Naive thymus-derived CD8-positive, alpha-beta T cell (primary cell): ENCODE data around the gene EID2. TPM values are rescaled to one million over a fixed set of nuclear protein-coding genes. Genes with fewer than 3 reads are reported as not detected.

ENCODE experiments used
- ATAC-seq, 2 donors: fragments of 150-1000 bp; cut with Tn5 transposase in 1 of 2; sonication (Bioruptor Pico), chemical (Tn5 transposase) in 1 of 2; 1 replicate in 1 of 2; 2 replicates in 1 of 2; pipeline ENCODE4 v1.10.0; 2021; ENCODE audit warnings: mild to moderate bottlenecking in 2 of 2, moderate library complexity in 2 of 2
- POLR2A ChIA-PET: fragments of 350-600 bp; sonication (Branson Sonifier 250); formaldehyde crosslinking; loops from one replicate; lab custom pipeline; 2021; ENCODE audit warnings: antibody characterized with exemption; lab: Charles Lee
- DNase-seq, 10 donors: peaks; one replicate each; pipeline versions ENCODE4 v3.0.0 to v3.0.0-alpha.2; 2020 to 2022
- H3K27ac Mint-ChIP-seq, 10 donors: one replicate each; pipeline ENCODE4 v1.8.0; 2020 to 2022; ENCODE audit warnings: mild to moderate bottlenecking in 10 of 10, mixed read lengths in 10 of 10, moderate library complexity in 4 of 10, inconsistent platforms in 1 of 10
- H3K27me3 Mint-ChIP-seq, 5 donors: one replicate each; pipeline ENCODE4 v1.8.0; 2021 to 2022; ENCODE audit warnings: mixed read lengths in 5 of 5
- H3K36me3 Mint-ChIP-seq, 3 donors: one replicate each; pipeline ENCODE4 v1.8.0; 2020 to 2022; ENCODE audit warnings: mixed read lengths in 3 of 3, mild to moderate bottlenecking in 2 of 3, inconsistent platforms in 1 of 3
- H3K4me1 Mint-ChIP-seq, 4 donors: one replicate each; pipeline ENCODE4 v1.8.0; 2021 to 2022; ENCODE audit warnings: mixed read lengths in 4 of 4
- H3K4me3 Mint-ChIP-seq, 10 donors: one replicate each; pipeline ENCODE4 v1.8.0; 2020 to 2022; ENCODE audit warnings: mild to moderate bottlenecking in 10 of 10, mixed read lengths in 10 of 10, moderate library complexity in 6 of 10, inconsistent platforms in 1 of 10
- H3K9me3 Mint-ChIP-seq, 9 donors: one replicate each; pipeline ENCODE4 v1.8.0; 2020 to 2022; ENCODE audit warnings: mixed read lengths in 9 of 9, mild to moderate bottlenecking in 3 of 9, inconsistent platforms in 1 of 9, moderate library complexity in 1 of 9
- polyA plus RNA-seq, 3 donors: library from polyadenylated mRNA; unstranded; fragments of 300-500 nt; fragmentation: Illumina TruSeq; gene quantifications; one replicate each; pipeline ENCODE4 v1.2.3, GENCODE V29; 2021
- total RNA-seq, 8 experiments: library from RNA in 2 of 8; stranded (reverse) in 2 of 8; gene quantifications; one replicate each; pipeline ENCODE4 v1.2.3 and lab custom pipeline; 2021 to 2026

The EID2 gene
- total and polyA plus RNA-seq, 5 experiments from 2014 or later: 19.8 to 37.1 (median 21.2) TPM

GRCh38 chr19:39514840-39515550 lies 25.0 kb downstream of the EID2 start, which contains the start of gene SELENOV:
TSS of gene SELENOV (plus strand) at chr19:39515139. CDS start at chr19:39515213, 74 bp downstream.
- peaks cover 16 to 54% (median 33%) of the 10 kb centered on the region in 5 donors for H3K27me3 Mint-ChIP-seq
- POLR2A ChIA-PET: interaction anchor here (1.0 to 1.2 kb wide), 2 partner anchors 9 to 79 kb away, joined by 3 to 4 read pairs; partner anchors contain the start of gene RPS16

GRCh38 chr19:39512988-39513387 lies 27.0 kb downstream of the EID2 start:
- Mint-ChIP-seq H3K4me3 (no peak overlapping the region), H3K9me3 (no peaks in the 10 kb centered on the region), H3K36me3 (peaks cover 0 to 2% (median 0%) of the 10 kb centered on the region in 3 donors), H3K27me3 (peaks cover 16 to 63% (median 40%) of the 10 kb centered on the region in 5 donors), H3K4me1 (peaks cover 12 to 25% (median 18%) of the 10 kb centered on the region in 4 donors), H3K27ac (no peak overlapping the region)
- POLR2A ChIA-PET: no interaction called here
- ATAC-seq: no peak
- no peak for DNase-seq

More at GRCh38 chr19:39514840-39515550, 25.0 kb downstream of the EID2 start, which contains the start of gene SELENOV:
- ATAC-seq: peak; percentile 85 to 88
- Mint-ChIP-seq H3K27ac (peak within 1 kb of the TSS in 4 of 10 donors; percentile 22 to 77 (median 63)), H3K36me3 (peaks cover 0 to 2% (median 0%) of the 10 kb centered on the region in 3 donors), H3K4me3 (peak within 1 kb of the TSS; percentile 68 to 90 (median 84)), H3K4me1 (peaks cover 10 to 21% (median 15%) of the 10 kb centered on the region in 4 donors), H3K9me3 (no peaks in the 10 kb centered on the region)
- DNase-seq: peak in 4 of 10 donors; percentile 38 to 66 (median 38)

- no peak for ATAC-seq
- DNase-seq: no peak
- no peak overlapping the region for H3K27ac Mint-ChIP-seq
- H3K9me3 Mint-ChIP-seq: no peaks in the 10 kb centered on the region
- peaks cover 15 to 24% (median 18%) of the 10 kb centered on the region in 4 donors for H3K4me1 Mint-ChIP-seq
- peak overlapping the region in 2 of 10 donors; percentile 24 to 27 for H3K4me3 Mint-ChIP-seq
- POLR2A ChIA-PET: interaction anchor here (0.6 kb wide), 1 partner anchor 166 kb away, joined by 3 read pairs; no protein-coding TSS in a partner anchor
- H3K36me3 Mint-ChIP-seq: no peaks in the 10 kb centered on the region
- H3K27me3 Mint-ChIP-seq: peaks cover 10 to 66% (median 40%) of the 10 kb centered on the region in 5 donors
Measured at GRCh38 chr19:39509233-39509632, 30.7 kb downstream of the EID2 start.

- DNase-seq (no peak), ATAC-seq (no peak)
- H3K4me3 Mint-ChIP-seq: peak overlapping the region in 2 of 10 donors; percentile 29 to 83
- H3K9me3 Mint-ChIP-seq: no peaks in the 10 kb centered on the region
- H3K27me3 Mint-ChIP-seq: peaks cover 10 to 67% (median 40%) of the 10 kb centered on the region in 5 donors
- no peaks in the 10 kb centered on the region for H3K36me3 Mint-ChIP-seq
- POLR2A ChIA-PET: interaction anchor here (0.6 kb wide), 1 partner anchor 165 kb away, joined by 3 read pairs; no protein-coding TSS in a partner anchor
- no peak overlapping the region for H3K27ac Mint-ChIP-seq
- peaks cover 15 to 30% (median 21%) of the 10 kb centered on the region in 4 donors for H3K4me1 Mint-ChIP-seq
Measured at GRCh38 chr19:39508629-39509028, 31.3 kb downstream of the EID2 start.

- H3K9me3 Mint-ChIP-seq: peaks cover 0 to 2% (median 0%) of the 10 kb centered on the region in 9 donors
- peaks cover 10 to 67% (median 40%) of the 10 kb centered on the region in 5 donors for H3K27me3 Mint-ChIP-seq
- H3K4me3 Mint-ChIP-seq: peak overlapping the region; percentile 78 to 89 (median 82)
- peaks cover 19 to 38% (median 28%) of the 10 kb centered on the region in 4 donors for H3K4me1 Mint-ChIP-seq
- H3K36me3 Mint-ChIP-seq: no peaks in the 10 kb centered on the region
- ATAC-seq (no peak), DNase-seq (no peak)
- H3K27ac Mint-ChIP-seq: peak overlapping the region in 4 of 10 donors; percentile 59 to 86 (median 67)
- POLR2A ChIA-PET: no interaction called here
Measured at GRCh38 chr19:39507715-39508364, 32.1 kb downstream of the EID2 start.

GRCh38 chr19:39506944-39507714 lies 32.8 kb downstream of the EID2 start:
- DNase-seq (peak; percentile 18 to 74 (median 54)), ATAC-seq (peak; percentile 68 to 72)
- Mint-ChIP-seq H3K27ac (peak overlapping the region in 4 of 10 donors; percentile 47 to 86 (median 60)), H3K4me1 (peaks cover 19 to 38% (median 28%) of the 10 kb centered on the region in 4 donors), H3K4me3 (peak overlapping the region; percentile 78 to 89 (median 82)), H3K27me3 (peaks cover 10 to 63% (median 39%) of the 10 kb centered on the region in 5 donors), H3K36me3 (no peaks in the 10 kb centered on the region), H3K9me3 (peaks cover 0 to 2% (median 0%) of the 10 kb centered on the region in 9 donors)
- POLR2A ChIA-PET: no interaction called here

- peak overlapping the region in 1 of 10 donors; percentile 47 for H3K27ac Mint-ChIP-seq
Measured at GRCh38 chr19:39506598-39506943, 33.4 kb downstream of the EID2 start.

GRCh38 chr19:39502640-39503417 lies 37.1 kb downstream of the EID2 start:
- Mint-ChIP-seq H3K4me3 (peak overlapping the region in 6 of 10 donors; percentile 11 to 74 (median 22)), H3K9me3 (peaks cover 0 to 4% (median 0%) of the 10 kb centered on the region in 9 donors), H3K27ac (peak overlapping the region in 5 of 10 donors; percentile 27 to 77 (median 69)), H3K27me3 (peaks cover 28 to 80% (median 53%) of the 10 kb centered on the region in 5 donors), H3K4me1 (peaks cover 34 to 59% (median 39%) of the 10 kb centered on the region in 4 donors), H3K36me3 (peaks cover 0 to 2% (median 0%) of the 10 kb centered on the region in 3 donors)
- peak; percentile 66 to 86 (median 76) for DNase-seq
- POLR2A ChIA-PET: interaction anchor here (0.6 to 1.7 kb wide), 3 partner anchors 28 to 102 kb away, joined by 3 to 7 read pairs (median 4); partner anchors contain the start of gene RPS16
- peak; percentile 62 for ATAC-seq

More at GRCh38 chr19:39506598-39506943, 33.4 kb downstream of the EID2 start:
- no peak for ATAC-seq
- Mint-ChIP-seq H3K27me3 (peaks cover 10 to 63% (median 40%) of the 10 kb centered on the region in 5 donors), H3K4me3 (peak overlapping the region; percentile 58 to 84 (median 74)), H3K4me1 (peaks cover 19 to 38% (median 28%) of the 10 kb centered on the region in 4 donors), H3K9me3 (peaks cover 0 to 2% (median 0%) of the 10 kb centered on the region in 9 donors), H3K36me3 (no peaks in the 10 kb centered on the region)
- DNase-seq: no peak
- POLR2A ChIA-PET: no interaction called here

GRCh38 chr19:39501340-39501739 lies 38.6 kb downstream of the EID2 start:
- Mint-ChIP-seq H3K36me3 (peaks cover 0 to 2% (median 0%) of the 10 kb centered on the region in 3 donors), H3K27me3 (peaks cover 25 to 82% (median 50%) of the 10 kb centered on the region in 5 donors), H3K27ac (no peak overlapping the region), H3K4me1 (peaks cover 27 to 47% (median 31%) of the 10 kb centered on the region in 4 donors), H3K4me3 (no peak overlapping the region), H3K9me3 (peaks cover 0 to 4% (median 0%) of the 10 kb centered on the region in 9 donors)
- DNase-seq (no peak), ATAC-seq (no peak)
- POLR2A ChIA-PET: interaction anchor here (1.0 kb wide), 1 partner anchor 15 kb away, joined by 3 read pairs; no protein-coding TSS in a partner anchor

GRCh38 chr19:39500543-39500942 lies 39.4 kb downstream of the EID2 start:
- Mint-ChIP-seq H3K4me3 (peak overlapping the region in 7 of 10 donors; percentile 12 to 75 (median 45)), H3K27ac (no peak overlapping the region), H3K4me1 (peaks cover 26 to 45% (median 28%) of the 10 kb centered on the region in 4 donors), H3K9me3 (peaks cover 0 to 4% (median 0%) of the 10 kb centered on the region in 9 donors), H3K27me3 (peaks cover 21 to 79% (median 49%) of the 10 kb centered on the region in 5 donors), H3K36me3 (peaks cover 0 to 2% (median 0%) of the 10 kb centered on the region in 3 donors)
- ATAC-seq (no peak), DNase-seq (no peak)
- POLR2A ChIA-PET: interaction anchor here (1.0 kb wide), 1 partner anchor 15 kb away, joined by 3 read pairs; no protein-coding TSS in a partner anchor

- Mint-ChIP-seq H3K27ac (peak overlapping the region in 1 of 10 donors; percentile 29), H3K36me3 (peaks cover 0 to 2% (median 0%) of the 10 kb centered on the region in 3 donors), H3K9me3 (peaks cover 0 to 4% (median 0%) of the 10 kb centered on the region in 9 donors), H3K4me1 (peaks cover 26 to 45% (median 27%) of the 10 kb centered on the region in 4 donors), H3K27me3 (peaks cover 21 to 73% (median 47%) of the 10 kb centered on the region in 5 donors), H3K4me3 (peak overlapping the region in 9 of 10 donors; percentile 24 to 89 (median 71))
- DNase-seq (no peak), ATAC-seq (no peak)
- POLR2A ChIA-PET: no interaction called here
Measured at GRCh38 chr19:39499932-39500331, 40.0 kb downstream of the EID2 start.
